ENCODE data around the gene KLF13.

Gene KLF13

DNA sequence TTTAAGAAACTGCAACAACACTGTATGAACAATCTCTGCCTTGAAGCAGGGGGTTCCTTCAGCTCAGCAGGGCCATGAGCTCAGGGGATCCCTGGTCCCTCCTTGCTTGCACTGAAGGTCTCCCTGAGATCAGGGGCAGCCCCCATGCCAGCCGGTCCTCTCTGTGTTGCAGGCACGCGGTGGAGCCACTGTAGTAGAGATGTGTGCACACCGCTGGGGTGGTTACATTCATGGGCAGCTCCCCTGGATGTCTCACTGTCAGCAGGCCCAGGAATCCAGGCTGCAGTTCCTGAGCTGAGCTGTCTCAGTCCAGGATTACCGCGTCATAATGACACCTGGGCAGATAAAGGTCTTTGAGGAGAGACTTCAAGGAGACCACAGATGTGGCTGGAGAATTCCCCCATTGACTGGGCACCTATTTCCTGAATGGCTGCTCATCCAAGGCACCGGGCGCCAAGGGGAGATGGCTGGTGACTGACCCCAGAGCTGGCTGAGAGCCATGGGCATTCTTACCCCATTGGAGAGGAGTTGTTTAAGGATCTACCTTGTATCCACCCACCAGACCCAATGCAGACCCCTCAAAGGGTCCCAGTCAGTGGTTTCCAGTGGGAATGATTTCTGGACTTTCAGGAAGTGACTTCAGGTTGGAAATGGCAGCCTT is 10.4 kb upstream of the KLF13 start:
- DNase-seq (ENCODE audit: low read depth in 3 of 3) = no peak

GRCh38 chr15:31317017-31317416 is 9.6 kb upstream of the KLF13 start:
- no peak for DNase-seq (ENCODE audit: low read depth in 3 of 3)

DNA sequence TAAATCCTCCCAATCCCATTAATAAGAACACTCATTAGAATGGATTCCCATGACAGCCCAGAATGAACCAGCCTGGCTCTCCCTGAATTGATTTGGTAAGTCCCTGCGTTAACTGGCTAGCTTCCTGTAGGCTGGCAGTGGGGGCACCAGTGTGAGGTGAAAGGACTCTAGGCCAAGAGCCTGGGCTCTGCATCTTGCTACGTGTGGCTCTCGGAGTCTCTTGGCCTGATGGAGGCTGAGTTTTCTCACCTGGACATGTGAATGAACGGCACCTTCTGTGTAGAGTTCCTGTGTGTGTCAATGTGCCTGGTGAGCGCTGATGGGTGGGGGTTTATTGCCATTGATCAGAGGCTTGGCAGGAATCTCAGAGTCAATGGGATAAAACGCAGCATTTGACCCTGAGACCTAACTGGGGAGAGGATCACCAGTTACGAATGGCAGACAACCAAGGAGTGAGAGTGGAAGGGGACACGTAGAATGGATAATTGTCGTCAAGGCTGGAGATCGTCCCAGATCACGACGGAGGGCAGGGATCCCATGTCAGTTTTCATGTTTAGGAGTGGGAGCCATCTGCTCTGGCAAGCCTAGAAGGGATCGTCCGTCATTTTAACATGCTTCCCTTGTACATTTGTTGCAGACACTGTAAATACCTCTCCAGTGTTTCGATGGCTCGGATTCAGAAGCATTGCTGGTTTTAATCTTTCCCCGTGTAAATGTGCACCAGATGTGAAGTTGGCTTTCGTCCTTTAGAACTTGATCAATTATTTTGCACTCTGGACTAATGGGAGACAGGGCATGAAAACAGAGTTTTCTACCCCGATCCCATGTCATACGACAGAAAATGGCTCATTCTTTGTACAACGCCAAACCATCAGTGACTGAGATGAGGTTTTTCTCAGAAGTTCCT is 9.0 kb upstream of the KLF13 start:
- no peak for DNase-seq (ENCODE audit: low read depth in 3 of 3)

- no peak for DNase-seq (ENCODE audit: low read depth in 3 of 3)
Measured at GRCh38 chr15:31318429-31318828, 8.2 kb upstream of the KLF13 start.

DNA sequence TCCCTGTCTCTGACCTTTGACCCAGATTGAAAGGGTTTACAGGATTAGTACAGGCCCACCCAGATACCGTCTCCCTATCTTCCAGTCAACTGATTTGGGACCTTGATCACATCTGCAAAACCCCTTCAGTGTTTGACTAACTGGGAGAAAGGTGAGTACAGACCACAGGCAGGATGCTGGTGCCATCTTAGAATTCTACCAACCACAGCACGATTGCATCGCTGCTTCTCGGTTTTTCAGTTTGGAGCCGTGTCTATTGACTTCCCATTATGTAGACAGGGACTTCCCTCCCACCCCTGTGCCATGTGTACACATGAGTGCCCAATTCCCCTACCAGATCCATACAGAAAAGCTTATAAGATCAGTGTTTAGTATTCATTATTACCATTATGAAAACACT is 6.6 kb upstream of the KLF13 start:
- no peak for DNase-seq (ENCODE audit: low read depth in 3 of 3)

DNA sequence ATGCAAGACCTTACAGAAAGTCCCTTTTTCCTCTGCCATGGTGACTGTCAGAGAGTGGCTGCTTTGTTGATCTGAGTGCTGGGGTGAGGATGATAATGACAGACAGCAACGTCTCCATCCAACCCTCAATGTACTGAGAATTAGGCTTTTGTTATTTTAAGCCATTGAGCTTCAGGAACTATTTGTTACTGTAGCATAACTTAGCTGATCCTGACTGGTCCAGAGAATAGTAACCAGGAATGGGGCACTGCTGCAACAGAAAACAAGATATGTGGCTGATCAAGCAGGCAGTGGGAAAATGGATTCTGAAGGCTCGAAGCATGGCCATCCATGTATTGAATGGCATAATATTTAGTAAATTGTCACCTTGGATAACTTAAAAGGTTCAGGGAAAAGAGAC is 5.2 kb upstream of the KLF13 start:
- DNase-seq (ENCODE audit: low read depth in 3 of 3) = no peak

DNA sequence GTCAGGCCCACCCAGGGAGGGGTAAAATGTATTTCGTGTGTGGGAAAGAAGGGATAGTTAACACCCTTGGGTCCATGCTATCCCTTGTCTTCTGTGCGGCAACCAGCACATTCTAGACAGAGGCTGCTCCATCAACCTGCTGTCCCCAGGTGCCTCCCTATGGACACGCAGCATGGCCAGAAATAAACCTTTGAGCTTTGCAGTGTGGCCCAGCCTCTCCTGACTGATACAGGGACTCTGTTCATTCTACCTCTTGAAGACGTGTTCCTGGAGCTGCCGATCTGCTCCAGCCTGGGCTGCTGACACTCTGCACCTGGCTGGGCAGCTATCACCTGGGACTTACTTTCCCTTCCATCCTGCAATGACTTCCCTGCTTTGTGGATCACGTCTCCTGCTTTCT is 4.1 kb upstream of the KLF13 start:
- no peak for DNase-seq (ENCODE audit: low read depth in 3 of 3)

DNA sequence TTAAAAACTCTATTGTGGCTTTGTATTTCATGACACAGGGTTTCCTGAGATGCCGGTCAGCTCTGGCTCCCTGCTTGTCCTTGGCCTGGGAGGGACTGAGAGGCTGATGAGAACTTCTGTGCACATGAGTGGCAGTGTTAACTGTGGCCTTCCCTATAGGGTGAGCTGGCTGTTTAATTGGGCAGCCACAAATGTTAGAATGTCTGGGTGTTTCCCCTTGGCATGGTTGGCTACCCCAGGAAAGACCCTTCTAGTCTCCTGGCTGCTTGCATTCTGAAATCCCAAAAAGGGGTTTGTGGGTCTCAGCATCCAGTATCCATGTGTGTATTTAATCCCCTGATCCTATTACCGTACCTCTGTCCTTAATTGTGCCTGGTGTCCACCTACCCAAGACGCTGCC is 3.0 kb upstream of the KLF13 start:
- no peak for DNase-seq (ENCODE audit: low read depth in 3 of 3)

- no peak for DNase-seq (ENCODE audit: low read depth in 3 of 3)
Measured at GRCh38 chr15:31324186-31324585, 2.4 kb upstream of the KLF13 start.

- DNase-seq (ENCODE audit: low read depth in 3 of 3) = no peak
Measured at GRCh38 chr15:31324806-31325594, 1.6 kb upstream of the KLF13 start.

DNA sequence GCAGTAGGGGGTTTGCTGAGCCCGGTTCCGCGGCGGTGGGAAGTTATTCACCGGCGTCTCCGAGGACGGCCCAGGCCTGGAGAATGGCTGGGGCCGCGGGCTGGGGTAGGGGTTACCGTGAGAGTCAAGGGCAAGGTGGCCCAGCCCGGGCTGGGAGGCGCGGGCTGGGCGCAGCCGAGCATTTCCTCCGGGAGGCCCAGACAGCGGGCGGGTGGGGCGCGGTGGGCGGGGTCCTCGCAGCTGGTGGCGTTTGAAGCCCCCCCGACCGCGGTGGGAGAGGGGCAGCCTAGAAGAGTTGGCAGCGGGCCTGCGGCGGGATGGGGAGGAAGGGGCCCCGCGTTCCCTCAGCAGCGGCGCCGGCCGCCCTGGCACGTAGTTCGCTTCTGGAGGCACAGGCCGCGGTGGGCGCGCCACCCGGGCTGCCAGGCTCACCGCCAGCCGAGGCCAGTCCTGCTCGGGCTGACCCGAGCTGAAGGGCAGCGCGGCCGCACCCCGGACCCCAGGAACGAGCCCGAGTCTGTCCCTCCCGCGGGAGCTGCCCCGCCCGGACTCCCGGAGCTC is 960 bp upstream of the KLF13 start:
- DNase-seq (ENCODE audit: low read depth in 3 of 3) = no peak

DNA sequence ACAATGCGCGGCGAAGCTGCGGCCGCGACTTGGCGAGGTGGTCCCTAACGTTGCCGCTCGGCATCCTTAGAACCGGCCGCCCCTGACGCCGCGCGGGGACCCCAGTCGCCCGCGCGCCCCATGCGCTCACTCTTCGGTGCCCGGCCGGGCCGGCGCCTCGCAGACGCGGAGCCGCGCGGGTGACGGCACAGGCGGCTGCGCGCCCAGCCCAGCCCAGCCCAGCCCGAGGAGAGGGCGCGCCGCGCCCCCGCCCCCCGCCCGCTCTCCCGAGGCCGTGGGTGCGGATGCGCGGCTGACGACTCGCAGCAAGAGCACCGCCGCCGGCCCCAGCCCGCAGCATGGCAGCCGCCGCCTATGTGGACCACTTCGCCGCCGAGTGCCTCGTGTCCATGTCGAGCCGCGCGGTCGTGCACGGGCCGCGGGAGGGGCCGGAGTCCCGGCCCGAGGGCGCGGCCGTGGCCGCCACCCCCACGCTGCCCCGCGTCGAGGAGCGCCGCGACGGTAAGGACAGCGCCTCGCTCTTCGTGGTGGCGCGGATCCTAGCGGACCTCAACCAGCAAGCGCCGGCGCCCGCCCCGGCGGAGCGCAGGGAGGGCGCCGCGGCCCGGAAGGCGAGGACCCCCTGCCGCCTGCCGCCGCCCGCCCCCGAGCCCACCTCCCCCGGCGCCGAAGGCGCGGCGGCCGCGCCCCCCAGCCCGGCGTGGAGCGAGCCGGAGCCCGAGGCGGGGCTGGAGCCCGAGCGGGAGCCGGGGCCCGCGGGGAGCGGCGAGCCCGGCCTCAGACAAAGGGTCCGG is 437 bp downstream of the KLF13 start:
- peak; percentile 34 to 54 (median 43) for DNase-seq (ENCODE audit: low read depth in 3 of 3)

DNA sequence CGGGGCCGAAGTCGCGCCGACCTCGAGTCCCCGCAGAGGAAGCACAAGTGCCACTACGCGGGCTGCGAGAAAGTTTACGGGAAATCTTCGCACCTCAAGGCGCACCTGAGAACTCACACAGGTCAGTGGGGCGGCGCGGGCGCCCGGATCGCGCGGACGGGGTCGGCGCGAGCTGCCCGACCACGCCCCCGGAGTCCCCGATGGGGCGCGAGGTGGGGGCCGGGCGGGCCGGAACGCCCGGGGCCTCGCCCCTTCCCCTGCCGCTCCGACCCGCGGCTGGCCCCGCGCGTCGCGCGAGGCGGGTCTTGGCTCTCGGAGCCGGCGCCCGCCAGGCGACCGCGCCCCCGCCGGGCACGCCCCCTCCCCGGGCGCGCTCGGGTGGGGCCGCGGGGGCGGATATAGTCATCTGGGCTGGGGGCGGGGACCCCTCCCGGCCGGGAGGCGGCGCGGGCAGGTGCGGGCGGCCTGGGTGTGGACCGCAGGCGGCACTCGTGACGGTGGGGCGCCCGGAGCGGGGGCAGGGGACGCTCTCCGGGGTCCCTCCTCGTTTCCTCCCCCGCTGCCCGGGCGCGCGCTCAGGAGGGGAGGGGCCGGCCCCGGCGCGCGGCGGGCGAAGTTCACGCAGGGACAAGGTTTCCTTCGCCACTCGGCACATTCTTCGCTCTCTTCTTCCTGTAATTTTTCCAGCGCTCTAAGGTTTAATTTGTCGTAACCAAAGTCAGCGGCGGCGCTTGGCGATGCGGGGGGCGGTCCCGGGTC is 1.2 kb downstream of the KLF13 start:
- DNase-seq (ENCODE audit: low read depth in 3 of 3) = peak in 2 of 3 donors; percentile 20 to 56

- DNase-seq (ENCODE audit: low read depth in 3 of 3) = peak; percentile 57 to 77 (median 68)
Measured at GRCh38 chr15:31328428-31328968, 1.9 kb downstream of the KLF13 start.

DNA sequence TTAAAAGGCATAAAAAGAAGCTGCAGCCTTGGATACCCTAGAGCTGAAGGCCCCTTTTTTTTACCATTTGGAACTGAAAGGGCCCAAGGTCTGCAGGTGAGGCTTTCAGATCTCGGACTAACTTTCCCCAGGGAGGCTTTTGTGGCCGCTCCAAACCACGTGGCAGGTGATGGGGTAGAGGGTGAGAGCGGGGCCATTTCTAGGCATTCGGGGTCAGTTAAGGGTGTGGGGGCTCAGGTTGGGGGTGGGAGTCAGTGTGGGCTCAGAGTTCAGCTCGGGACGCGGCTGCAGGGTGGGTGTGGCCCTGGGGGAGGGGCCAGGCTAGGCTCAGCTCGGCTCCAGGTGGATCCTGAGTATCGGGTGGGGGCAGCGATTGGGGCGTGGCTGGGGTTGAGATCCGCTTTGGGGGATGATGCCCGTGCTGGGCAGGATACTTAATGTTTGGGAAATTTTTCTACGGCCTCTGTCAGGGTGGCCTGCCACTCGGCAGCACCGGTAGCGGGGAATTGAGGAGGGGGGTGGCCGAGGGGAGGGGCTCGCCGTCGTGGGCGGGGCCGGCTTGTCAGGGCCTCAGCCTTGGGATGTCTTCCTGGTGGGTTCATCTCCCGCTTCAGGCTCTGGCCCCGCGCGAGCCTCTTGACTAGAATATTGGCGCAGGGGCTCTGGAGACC is 2.5 kb downstream of the KLF13 start:
- no peak for DNase-seq (ENCODE audit: low read depth in 3 of 3)

DNA sequence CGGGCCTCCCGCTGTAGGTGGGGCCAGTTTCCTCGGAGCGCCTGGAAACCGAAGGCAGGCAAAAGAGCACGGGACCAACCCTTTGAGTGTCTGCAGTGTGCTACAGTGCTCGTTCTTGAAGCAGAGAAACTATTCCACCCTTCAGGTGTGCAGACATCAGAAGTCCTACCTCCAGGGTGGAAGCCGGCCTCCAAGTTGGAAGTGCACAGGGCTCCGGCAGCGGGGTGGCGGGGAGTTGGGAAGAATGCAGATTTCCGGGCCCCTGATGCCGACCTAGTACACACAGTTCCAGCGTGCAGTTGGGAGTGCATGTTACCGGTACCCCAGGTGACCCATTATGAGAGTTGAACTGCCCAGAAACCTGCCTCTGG is 3.0 kb downstream of the KLF13 start:
- DNase-seq (ENCODE audit: low read depth in 3 of 3) = no peak

- no peak for DNase-seq (ENCODE audit: low read depth in 3 of 3)
Measured at GRCh38 chr15:31330111-31330785, 3.6 kb downstream of the KLF13 start.

DNA sequence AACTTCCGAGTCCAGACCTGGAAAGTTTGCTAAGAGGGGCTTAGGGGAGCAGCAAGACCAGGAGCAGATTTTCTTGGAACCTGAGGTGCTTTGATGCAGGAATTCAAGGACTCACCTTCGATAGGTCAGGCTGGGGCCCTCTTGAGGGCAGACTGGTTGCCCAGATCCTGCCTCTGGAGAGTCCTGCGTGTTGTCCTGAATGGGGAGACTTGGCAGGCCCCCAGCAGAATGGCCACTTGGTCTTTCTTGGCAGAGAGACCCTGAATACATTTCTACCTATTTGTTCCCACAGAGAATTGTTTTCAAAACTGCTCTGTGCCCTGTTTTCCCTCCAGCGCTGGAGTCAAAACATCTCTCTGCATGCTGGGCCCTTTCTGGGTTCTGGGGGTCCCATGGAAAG is 4.2 kb downstream of the KLF13 start:
- no peak for DNase-seq (ENCODE audit: low read depth in 3 of 3)

- no peak for DNase-seq (ENCODE audit: low read depth in 3 of 3)
Measured at GRCh38 chr15:31331389-31331788, 4.8 kb downstream of the KLF13 start.

All from stimulated activated CD4-positive, alpha-beta T cell treated with anti-CD3 and anti-CD28 coated beads, TNF-alpha, amount 100 ng/mL, for 48 hours (primary cell).